HepG2 (cell line): ENCODE data around the gene GRB2. TPM values are rescaled to one million over a fixed set of nuclear protein-coding genes. Genes with fewer than 3 reads are reported as not detected.

Source experiments
- AKAP8 ChIP-seq: sonication (generic); formaldehyde crosslinking; IDR thresholded peaks from 2 replicates; pipeline ENCODE4 v1.5.1; 2020; ENCODE audit warnings: mild to moderate bottlenecking, missing genetic modification reagents
- ARHGAP35 ChIP-seq: sonication (generic); formaldehyde crosslinking; IDR thresholded peaks from 2 replicates; pipeline ENCODE4 v1.9.0; 2022; ENCODE audit warnings: mild to moderate bottlenecking, inconsistent platforms, moderate library complexity, missing genetic modification reagents, borderline replicate concordance
- PITX1 ChIP-seq: sonication (generic); formaldehyde crosslinking; IDR thresholded peaks from 2 replicates; pipeline ENCODE4 v1.5.1; 2020; ENCODE audit warnings: mild to moderate bottlenecking, missing genetic modification reagents
- SIX1 ChIP-seq: sonication (generic); formaldehyde crosslinking; IDR thresholded peaks from 2 replicates; pipeline ENCODE4 v1.4.0; 2020; ENCODE audit warnings: missing genetic modification reagents, borderline replicate concordance
- SMYD3 ChIP-seq: sonication (generic); formaldehyde crosslinking; IDR thresholded peaks from 2 replicates; pipeline ENCODE4 v1.8.1; 2023; ENCODE audit warnings: mild to moderate bottlenecking, missing genetic modification reagents
- ZNF256 ChIP-seq: sonication (generic); formaldehyde crosslinking; conservative IDR thresholded peaks from 2 replicates; pipeline ENCODE4 v1.4.0; 2020; ENCODE audit warnings: missing genetic modification reagents
- ZNF460 ChIP-seq: sonication (generic); formaldehyde crosslinking; IDR thresholded peaks from 2 replicates; pipeline ENCODE4 v1.5.1; 2020; ENCODE audit warnings: missing genetic modification reagents, mild to moderate bottlenecking, borderline replicate concordance
- ZNF484 ChIP-seq: sonication (generic); formaldehyde crosslinking; IDR thresholded peaks from 2 replicates; pipeline ENCODE4 v1.5.1; 2020; ENCODE audit warnings: mild to moderate bottlenecking, low read depth, missing genetic modification reagents, borderline replicate concordance
- ZNF557 ChIP-seq: sonication (generic); formaldehyde crosslinking; IDR thresholded peaks from 2 replicates; pipeline ENCODE4 v1.4.0; 2020; ENCODE audit warnings: missing genetic modification reagents
- ZNF883 ChIP-seq: sonication (generic); formaldehyde crosslinking; IDR thresholded peaks from 2 replicates; pipeline ENCODE4 v1.5.1; 2020; ENCODE audit warnings: mild to moderate bottlenecking, missing genetic modification reagents; ENCODE audit errors: not compliant biosample characterization
- polyA plus RNA-seq, 8 experiments: library from polyadenylated mRNA; depleted of rRNA in 3 of 8; stranded (reverse) in 7 of 8; unstranded in 1 of 8; fragments of >200 nt; fragmentation: Illumina TruSeq in 4 of 8; extraction: Trizol in 4 of 8; gene quantifications; 2 replicates each; pipeline versions ENCODE4 v1.2.1 to v1.2.3, GENCODE V29; 2011 to 2016; ENCODE audit warnings: low read depth in 4 of 8, missing spikeins in 1 of 8, mixed read lengths in 1 of 8; ENCODE audit not compliant: insufficient read depth in 1 of 8
- total RNA-seq, 5 experiments: library from RNA; depleted of rRNA; stranded (reverse); fragments of >200 nt; fragmentation: Illumina TruSeq; extraction: Trizol; gene quantifications; 2 replicates each; pipeline ENCODE4 v1.2.3, GENCODE V29; 2016; ENCODE audit warnings: low read depth in 1 of 5
- TF ChIP-seq, protein P1 (sequence below): sonication (generic); formaldehyde crosslinking; IDR thresholded peaks from 2 replicates; pipeline ENCODE4 v1.5.0; 2020; ENCODE audit warnings: mild to moderate bottlenecking, missing genetic modification reagents
- TF ChIP-seq, protein P2 (sequence below): sonication (generic); formaldehyde crosslinking; IDR thresholded peaks from 2 replicates; pipeline ENCODE4 v1.4.0; 2020; ENCODE audit warnings: missing genetic modification reagents, borderline replicate concordance
- TF ChIP-seq, protein P3 (sequence below): sonication (generic); formaldehyde crosslinking; IDR thresholded peaks from 2 replicates; pipeline ENCODE4 v1.4.0; 2020; ENCODE audit warnings: missing genetic modification reagents
- TF ChIP-seq, protein P4 (sequence below): IDR thresholded peaks from 2 replicates; pipeline ENCODE4 v1.6.1; 2016; ENCODE audit warnings: low read depth

GRB2 gene
- total and polyA plus RNA-seq, 2 of the 13 experiments (the other 11 are each of a cell fraction or from before 2014, with no cell fraction given) = 84.6 to 92.3 TPM

- TF ChIP-seq, protein P1, sequence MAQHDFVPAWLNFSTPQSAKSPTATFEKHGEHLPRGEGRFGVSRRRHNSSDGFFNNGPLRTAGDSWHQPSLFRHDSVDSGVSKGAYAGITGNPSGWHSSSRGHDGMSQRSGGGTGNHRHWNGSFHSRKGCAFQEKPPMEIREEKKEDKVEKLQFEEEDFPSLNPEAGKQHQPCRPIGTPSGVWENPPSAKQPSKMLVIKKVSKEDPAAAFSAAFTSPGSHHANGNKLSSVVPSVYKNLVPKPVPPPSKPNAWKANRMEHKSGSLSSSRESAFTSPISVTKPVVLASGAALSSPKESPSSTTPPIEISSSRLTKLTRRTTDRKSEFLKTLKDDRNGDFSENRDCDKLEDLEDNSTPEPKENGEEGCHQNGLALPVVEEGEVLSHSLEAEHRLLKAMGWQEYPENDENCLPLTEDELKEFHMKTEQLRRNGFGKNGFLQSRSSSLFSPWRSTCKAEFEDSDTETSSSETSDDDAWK = no peak
- TF ChIP-seq ZNF557 (no peak), SMYD3 (CRISPR knock-in tag) (peak; percentile 59; the same call in 1 of the 2 replicates), SIX1 (no peak), ZNF256 (no peak), ZNF883 (CRISPR knock-in tag) (peak; percentile 48), ZNF484 (CRISPR knock-in tag) (no peak), PITX1 (CRISPR knock-in tag) (peak; percentile 70), ZNF460 (CRISPR knock-in tag) (no peak; the same call in 1 of the 2 replicates), AKAP8 (CRISPR knock-in tag) (peak; percentile 52; the same call in 1 of the 2 replicates), ARHGAP35 (CRISPR knock-in tag) (no peak; the same call in 1 of the 2 replicates)
- TF ChIP-seq, protein P2, sequence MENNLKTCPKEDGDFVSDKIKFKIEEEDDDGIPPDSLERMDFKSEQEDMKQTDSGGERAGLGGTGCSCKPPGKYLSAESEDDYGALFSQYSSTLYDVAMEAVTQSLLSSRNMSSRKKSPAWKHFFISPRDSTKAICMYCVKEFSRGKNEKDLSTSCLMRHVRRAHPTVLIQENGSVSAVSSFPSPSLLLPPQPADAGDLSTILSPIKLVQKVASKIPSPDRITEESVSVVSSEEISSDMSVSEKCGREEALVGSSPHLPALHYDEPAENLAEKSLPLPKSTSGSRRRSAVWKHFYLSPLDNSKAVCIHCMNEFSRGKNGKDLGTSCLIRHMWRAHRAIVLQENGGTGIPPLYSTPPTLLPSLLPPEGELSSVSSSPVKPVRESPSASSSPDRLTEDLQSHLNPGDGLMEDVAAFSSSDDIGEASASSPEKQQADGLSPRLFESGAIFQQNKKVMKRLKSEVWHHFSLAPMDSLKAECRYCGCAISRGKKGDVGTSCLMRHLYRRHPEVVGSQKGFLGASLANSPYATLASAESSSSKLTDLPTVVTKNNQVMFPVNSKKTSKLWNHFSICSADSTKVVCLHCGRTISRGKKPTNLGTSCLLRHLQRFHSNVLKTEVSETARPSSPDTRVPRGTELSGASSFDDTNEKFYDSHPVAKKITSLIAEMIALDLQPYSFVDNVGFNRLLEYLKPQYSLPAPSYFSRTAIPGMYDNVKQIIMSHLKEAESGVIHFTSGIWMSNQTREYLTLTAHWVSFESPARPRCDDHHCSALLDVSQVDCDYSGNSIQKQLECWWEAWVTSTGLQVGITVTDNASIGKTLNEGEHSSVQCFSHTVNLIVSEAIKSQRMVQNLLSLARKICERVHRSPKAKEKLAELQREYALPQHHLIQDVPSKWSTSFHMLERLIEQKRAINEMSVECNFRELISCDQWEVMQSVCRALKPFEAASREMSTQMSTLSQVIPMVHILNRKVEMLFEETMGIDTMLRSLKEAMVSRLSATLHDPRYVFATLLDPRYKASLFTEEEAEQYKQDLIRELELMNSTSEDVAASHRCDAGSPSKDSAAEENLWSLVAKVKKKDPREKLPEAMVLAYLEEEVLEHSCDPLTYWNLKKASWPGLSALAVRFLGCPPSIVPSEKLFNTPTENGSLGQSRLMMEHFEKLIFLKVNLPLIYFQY (CRISPR knock-in tag) = 0 out of 2 replicates have a peak, but pooled peaks have one; percentile 38
- TF ChIP-seq, protein P3, sequence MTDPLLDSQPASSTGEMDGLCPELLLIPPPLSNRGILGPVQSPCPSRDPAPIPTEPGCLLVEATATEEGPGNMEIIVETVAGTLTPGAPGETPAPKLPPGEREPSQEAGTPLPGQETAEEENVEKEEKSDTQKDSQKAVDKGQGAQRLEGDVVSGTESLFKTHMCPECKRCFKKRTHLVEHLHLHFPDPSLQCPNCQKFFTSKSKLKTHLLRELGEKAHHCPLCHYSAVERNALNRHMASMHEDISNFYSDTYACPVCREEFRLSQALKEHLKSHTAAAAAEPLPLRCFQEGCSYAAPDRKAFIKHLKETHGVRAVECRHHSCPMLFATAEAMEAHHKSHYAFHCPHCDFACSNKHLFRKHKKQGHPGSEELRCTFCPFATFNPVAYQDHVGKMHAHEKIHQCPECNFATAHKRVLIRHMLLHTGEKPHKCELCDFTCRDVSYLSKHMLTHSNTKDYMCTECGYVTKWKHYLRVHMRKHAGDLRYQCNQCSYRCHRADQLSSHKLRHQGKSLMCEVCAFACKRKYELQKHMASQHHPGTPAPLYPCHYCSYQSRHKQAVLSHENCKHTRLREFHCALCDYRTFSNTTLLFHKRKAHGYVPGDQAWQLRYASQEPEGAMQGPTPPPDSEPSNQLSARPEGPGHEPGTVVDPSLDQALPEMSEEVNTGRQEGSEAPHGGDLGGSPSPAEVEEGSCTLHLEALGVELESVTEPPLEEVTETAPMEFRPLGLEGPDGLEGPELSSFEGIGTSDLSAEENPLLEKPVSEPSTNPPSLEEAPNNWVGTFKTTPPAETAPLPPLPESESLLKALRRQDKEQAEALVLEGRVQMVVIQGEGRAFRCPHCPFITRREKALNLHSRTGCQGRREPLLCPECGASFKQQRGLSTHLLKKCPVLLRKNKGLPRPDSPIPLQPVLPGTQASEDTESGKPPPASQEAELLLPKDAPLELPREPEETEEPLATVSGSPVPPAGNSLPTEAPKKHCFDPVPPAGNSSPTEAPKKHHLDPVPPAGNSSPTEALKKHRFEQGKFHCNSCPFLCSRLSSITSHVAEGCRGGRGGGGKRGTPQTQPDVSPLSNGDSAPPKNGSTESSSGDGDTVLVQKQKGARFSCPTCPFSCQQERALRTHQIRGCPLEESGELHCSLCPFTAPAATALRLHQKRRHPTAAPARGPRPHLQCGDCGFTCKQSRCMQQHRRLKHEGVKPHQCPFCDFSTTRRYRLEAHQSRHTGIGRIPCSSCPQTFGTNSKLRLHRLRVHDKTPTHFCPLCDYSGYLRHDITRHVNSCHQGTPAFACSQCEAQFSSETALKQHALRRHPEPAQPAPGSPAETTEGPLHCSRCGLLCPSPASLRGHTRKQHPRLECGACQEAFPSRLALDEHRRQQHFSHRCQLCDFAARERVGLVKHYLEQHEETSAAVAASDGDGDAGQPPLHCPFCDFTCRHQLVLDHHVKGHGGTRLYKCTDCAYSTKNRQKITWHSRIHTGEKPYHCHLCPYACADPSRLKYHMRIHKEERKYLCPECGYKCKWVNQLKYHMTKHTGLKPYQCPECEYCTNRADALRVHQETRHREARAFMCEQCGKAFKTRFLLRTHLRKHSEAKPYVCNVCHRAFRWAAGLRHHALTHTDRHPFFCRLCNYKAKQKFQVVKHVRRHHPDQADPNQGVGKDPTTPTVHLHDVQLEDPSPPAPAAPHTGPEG (CRISPR knock-in tag) = peak; percentile 90
- TF ChIP-seq, protein P4, sequence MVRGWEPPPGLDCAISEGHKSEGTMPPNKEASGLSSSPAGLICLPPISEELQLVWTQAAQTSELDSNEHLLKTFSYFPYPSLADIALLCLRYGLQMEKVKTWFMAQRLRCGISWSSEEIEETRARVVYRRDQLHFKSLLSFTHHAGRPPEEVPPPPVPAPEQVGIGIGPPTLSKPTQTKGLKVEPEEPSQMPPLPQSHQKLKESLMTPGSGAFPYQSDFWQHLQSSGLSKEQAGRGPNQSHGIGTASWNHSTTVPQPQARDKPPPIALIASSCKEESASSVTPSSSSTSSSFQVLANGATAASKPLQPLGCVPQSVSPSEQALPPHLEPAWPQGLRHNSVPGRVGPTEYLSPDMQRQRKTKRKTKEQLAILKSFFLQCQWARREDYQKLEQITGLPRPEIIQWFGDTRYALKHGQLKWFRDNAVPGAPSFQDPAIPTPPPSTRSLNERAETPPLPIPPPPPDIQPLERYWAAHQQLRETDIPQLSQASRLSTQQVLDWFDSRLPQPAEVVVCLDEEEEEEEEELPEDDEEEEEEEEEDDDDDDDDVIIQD (CRISPR knock-in tag) = no peak; the same call in 1 of the 2 replicates
These were observed 116.2 kb downstream of the GRB2 start, which contains the start of gene SLC25A19 (continued) for GRCh38 chr17:75289115-75289831.
